ENCODE data around the gene GLIPR2.
"Not testable (repeated sequence)": the region's sequence is repeated elsewhere in the genome, so short reads cannot be mapped to it uniquely, and the experiment has no call there.

Gene GLIPR2

GRCh38 chr9:36146651-36147050, 10.1 kb downstream of the GLIPR2 start:
- Mint-ChIP-seq H3K4me1 (peaks cover 76% of the 10 kb centered on the region), H3K27ac (peak overlapping the region; percentile 98), H3K36me3 (peaks cover 22% of the 10 kb centered on the region), H3K9me3 (peaks cover 6% of the 10 kb centered on the region), H3K4me3 (no peak overlapping the region), H3K27me3 (no peaks in the 10 kb centered on the region)
- no peak for ATAC-seq

- no peak for ATAC-seq
- H3K27ac Mint-ChIP-seq: peak overlapping the region; percentile 98
- no peaks in the 10 kb centered on the region for H3K27me3 Mint-ChIP-seq
- no peak overlapping the region for H3K4me3 Mint-ChIP-seq
- H3K4me1 Mint-ChIP-seq: peaks cover 75% of the 10 kb centered on the region
- H3K9me3 Mint-ChIP-seq: peaks cover 6% of the 10 kb centered on the region
- peaks cover 22% of the 10 kb centered on the region for H3K36me3 Mint-ChIP-seq
These were observed 11.1 kb downstream of the GLIPR2 start for GRCh38 chr9:36147441-36148175.

GRCh38 chr9:36148311-36149051, 11.9 kb downstream of the GLIPR2 start:
- H3K36me3 Mint-ChIP-seq: peaks cover 22% of the 10 kb centered on the region
- no peak overlapping the region for H3K4me3 Mint-ChIP-seq
- H3K4me1 Mint-ChIP-seq: peaks cover 72% of the 10 kb centered on the region
- H3K27me3 Mint-ChIP-seq: no peaks in the 10 kb centered on the region
- no peak overlapping the region for H3K27ac Mint-ChIP-seq
- peaks cover 6% of the 10 kb centered on the region for H3K9me3 Mint-ChIP-seq
- peak; percentile 49 for ATAC-seq

GRCh38 chr9:36149197-36149596, 12.7 kb downstream of the GLIPR2 start:
- peaks cover 22% of the 10 kb centered on the region for H3K36me3 Mint-ChIP-seq
- no peak for ATAC-seq
- no peaks in the 10 kb centered on the region for H3K27me3 Mint-ChIP-seq
- peaks cover 72% of the 10 kb centered on the region for H3K4me1 Mint-ChIP-seq
- no peak overlapping the region for H3K4me3 Mint-ChIP-seq
- H3K9me3 Mint-ChIP-seq: peaks cover 6% of the 10 kb centered on the region
- H3K27ac Mint-ChIP-seq: no peak overlapping the region

GRCh38 chr9:36150574-36151315, 14.2 kb downstream of the GLIPR2 start:
- H3K27me3 Mint-ChIP-seq: no peaks in the 10 kb centered on the region
- H3K4me1 Mint-ChIP-seq: peaks cover 63% of the 10 kb centered on the region
- H3K36me3 Mint-ChIP-seq: peaks cover 15% of the 10 kb centered on the region
- peaks cover under 1% of the 10 kb centered on the region for H3K9me3 Mint-ChIP-seq
- no peak for ATAC-seq
- H3K27ac Mint-ChIP-seq: peak overlapping the region; percentile 95
- H3K4me3 Mint-ChIP-seq: peak overlapping the region; percentile 73

GRCh38 chr9:36151316-36152210, 15.0 kb downstream of the GLIPR2 start:
- Mint-ChIP-seq H3K4me3 (peak overlapping the region; percentile 73), H3K27me3 (no peaks in the 10 kb centered on the region), H3K9me3 (no peaks in the 10 kb centered on the region), H3K4me1 (peaks cover 55% of the 10 kb centered on the region), H3K36me3 (peaks cover 11% of the 10 kb centered on the region), H3K27ac (peak overlapping the region; percentile 95)
- ATAC-seq: peak; percentile 96

- ATAC-seq: no peak
- Mint-ChIP-seq H3K27me3 (no peaks in the 10 kb centered on the region), H3K4me1 (peaks cover 45% of the 10 kb centered on the region), H3K9me3 (no peaks in the 10 kb centered on the region), H3K36me3 (peaks cover 5% of the 10 kb centered on the region), H3K27ac (peak overlapping the region; percentile 95), H3K4me3 (no peak overlapping the region)
These were observed 16.4 kb downstream of the GLIPR2 start for GRCh38 chr9:36152741-36153438.

GRCh38 chr9:36153746-36154145, 17.2 kb downstream of the GLIPR2 start:
- Mint-ChIP-seq H3K9me3 (no peaks in the 10 kb centered on the region), H3K27me3 (no peaks in the 10 kb centered on the region), H3K4me3 (peak overlapping the region; percentile 17), H3K27ac (peak overlapping the region; percentile 95), H3K4me1 (peaks cover 45% of the 10 kb centered on the region), H3K36me3 (peaks cover 12% of the 10 kb centered on the region)
- no peak for ATAC-seq

- H3K4me3 Mint-ChIP-seq: no peak overlapping the region
These were observed 17.9 kb downstream of the GLIPR2 start for GRCh38 chr9:36154331-36154952.

GRCh38 chr9:36156116-36156515, 19.6 kb downstream of the GLIPR2 start:
- Mint-ChIP-seq H3K4me1 (peaks cover 33% of the 10 kb centered on the region), H3K36me3 (peaks cover 27% of the 10 kb centered on the region), H3K4me3 (no peak overlapping the region), H3K27me3 (no peaks in the 10 kb centered on the region), H3K9me3 (no peaks in the 10 kb centered on the region), H3K27ac (no peak overlapping the region)
- no peak for ATAC-seq

More at GRCh38 chr9:36154331-36154952, 17.9 kb downstream of the GLIPR2 start:
- Mint-ChIP-seq H3K27me3 (no peaks in the 10 kb centered on the region), H3K9me3 (no peaks in the 10 kb centered on the region), H3K4me1 (peaks cover 45% of the 10 kb centered on the region), H3K27ac (peak overlapping the region; percentile 95), H3K36me3 (peaks cover 19% of the 10 kb centered on the region)
- ATAC-seq: no peak

- no peak overlapping the region for H3K4me3 Mint-ChIP-seq
- no peak for ATAC-seq
- no peak overlapping the region for H3K27ac Mint-ChIP-seq
- H3K27me3 Mint-ChIP-seq: no peaks in the 10 kb centered on the region
- H3K36me3 Mint-ChIP-seq: peaks cover 27% of the 10 kb centered on the region
- H3K9me3 Mint-ChIP-seq: no peaks in the 10 kb centered on the region
- H3K4me1 Mint-ChIP-seq: peaks cover 17% of the 10 kb centered on the region
These were observed 21.6 kb downstream of the GLIPR2 start for GRCh38 chr9:36158122-36158521.

GRCh38 chr9:36158917-36159316, 22.4 kb downstream of the GLIPR2 start:
- Mint-ChIP-seq H3K27ac (no peak overlapping the region), H3K9me3 (no peaks in the 10 kb centered on the region), H3K4me1 (peaks cover 9% of the 10 kb centered on the region), H3K27me3 (no peaks in the 10 kb centered on the region), H3K36me3 (peaks cover 27% of the 10 kb centered on the region), H3K4me3 (no peak overlapping the region)
- no peak for ATAC-seq

GRCh38 chr9:36159509-36159908, 23.0 kb downstream of the GLIPR2 start:
- ATAC-seq, H3K27me3 Mint-ChIP-seq, H3K4me3 Mint-ChIP-seq, H3K4me1 Mint-ChIP-seq, H3K9me3 Mint-ChIP-seq, H3K27ac Mint-ChIP-seq: not testable (repeated sequence)
- H3K36me3 Mint-ChIP-seq: peaks cover 27% of the 10 kb centered on the region

GRCh38 chr9:36160126-36160525, 23.6 kb downstream of the GLIPR2 start:
- ATAC-seq, H3K4me1 Mint-ChIP-seq, H3K9me3 Mint-ChIP-seq, H3K27me3 Mint-ChIP-seq, H3K27ac Mint-ChIP-seq, H3K4me3 Mint-ChIP-seq: not testable (repeated sequence)
- peaks cover 27% of the 10 kb centered on the region for H3K36me3 Mint-ChIP-seq
